SK-N-SH (cell line): ENCODE results near the gene PLXDC1.

Experiments used
- EP300 ChIP-seq, 2 experiments: IDR thresholded peaks; 2 replicates each; pipeline versions ENCODE4 v1.4.0 to v1.6.1; 2012; ENCODE audit warnings: borderline replicate concordance in 1 of 2, low read depth in 1 of 2, low read length in 1 of 2
- FOXM1 ChIP-seq: IDR thresholded peaks from 2 replicates; pipeline ENCODE4 v1.4.0; 2012; ENCODE audit warnings: low read depth, mild to moderate bottlenecking
- RAD21 ChIP-seq: IDR thresholded peaks from 2 replicates; pipeline ENCODE4 v1.6.1; 2012; ENCODE audit warnings: mild to moderate bottlenecking, low read length
- TF ChIP-seq, protein P1 (sequence below): fragments of 200-600 bp; sonication (generic); IDR thresholded peaks from 2 replicates; pipeline ENCODE4 v1.6.1; 2017; ENCODE audit warnings: antibody characterized with exemption, mild to moderate bottlenecking, moderate library complexity
- TF ChIP-seq, protein P2 (sequence below): fragments of 150-350 bp; IDR thresholded peaks from 2 replicates; pipeline ENCODE4 v1.6.1; 2016; ENCODE audit warnings: mild to moderate bottlenecking, low read depth, low read length
- TF ChIP-seq, protein P3 (sequence below): IDR thresholded peaks from 2 replicates; pipeline ENCODE4 v1.4.0; 2012; ENCODE audit warnings: low read depth

DNA sequence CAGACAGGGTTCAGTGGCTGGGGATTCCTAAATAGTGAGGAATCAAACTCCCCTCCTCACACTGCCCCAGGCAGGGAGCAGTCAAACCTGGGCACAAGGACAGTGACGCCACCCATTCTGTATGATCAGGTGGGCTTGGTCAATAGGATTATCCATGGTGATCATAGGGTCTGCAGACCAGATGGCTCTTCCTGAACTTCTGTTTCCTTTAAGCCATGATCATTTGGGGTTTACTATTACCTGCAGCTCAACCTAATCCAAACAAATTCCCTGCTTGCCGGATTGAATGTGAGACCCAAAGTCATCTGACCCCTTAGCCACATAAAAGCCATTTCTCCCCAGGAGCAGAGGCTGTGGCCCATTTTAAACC is 54.3 kb downstream of the PLXDC1 start:
- TF ChIP-seq, protein P1, sequence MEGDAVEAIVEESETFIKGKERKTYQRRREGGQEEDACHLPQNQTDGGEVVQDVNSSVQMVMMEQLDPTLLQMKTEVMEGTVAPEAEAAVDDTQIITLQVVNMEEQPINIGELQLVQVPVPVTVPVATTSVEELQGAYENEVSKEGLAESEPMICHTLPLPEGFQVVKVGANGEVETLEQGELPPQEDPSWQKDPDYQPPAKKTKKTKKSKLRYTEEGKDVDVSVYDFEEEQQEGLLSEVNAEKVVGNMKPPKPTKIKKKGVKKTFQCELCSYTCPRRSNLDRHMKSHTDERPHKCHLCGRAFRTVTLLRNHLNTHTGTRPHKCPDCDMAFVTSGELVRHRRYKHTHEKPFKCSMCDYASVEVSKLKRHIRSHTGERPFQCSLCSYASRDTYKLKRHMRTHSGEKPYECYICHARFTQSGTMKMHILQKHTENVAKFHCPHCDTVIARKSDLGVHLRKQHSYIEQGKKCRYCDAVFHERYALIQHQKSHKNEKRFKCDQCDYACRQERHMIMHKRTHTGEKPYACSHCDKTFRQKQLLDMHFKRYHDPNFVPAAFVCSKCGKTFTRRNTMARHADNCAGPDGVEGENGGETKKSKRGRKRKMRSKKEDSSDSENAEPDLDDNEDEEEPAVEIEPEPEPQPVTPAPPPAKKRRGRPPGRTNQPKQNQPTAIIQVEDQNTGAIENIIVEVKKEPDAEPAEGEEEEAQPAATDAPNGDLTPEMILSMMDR, result no peak
- TF ChIP-seq EP300 (IDR thresholded peaks at IDR 0.05; ENCODE audit: borderline replicate concordance in 1 of 2, low read depth in 1 of 2, low read length in 1 of 2), result no peak
- no peak for TF ChIP-seq RAD21
- TF ChIP-seq FOXM1, result no peak
- TF ChIP-seq, protein P2, sequence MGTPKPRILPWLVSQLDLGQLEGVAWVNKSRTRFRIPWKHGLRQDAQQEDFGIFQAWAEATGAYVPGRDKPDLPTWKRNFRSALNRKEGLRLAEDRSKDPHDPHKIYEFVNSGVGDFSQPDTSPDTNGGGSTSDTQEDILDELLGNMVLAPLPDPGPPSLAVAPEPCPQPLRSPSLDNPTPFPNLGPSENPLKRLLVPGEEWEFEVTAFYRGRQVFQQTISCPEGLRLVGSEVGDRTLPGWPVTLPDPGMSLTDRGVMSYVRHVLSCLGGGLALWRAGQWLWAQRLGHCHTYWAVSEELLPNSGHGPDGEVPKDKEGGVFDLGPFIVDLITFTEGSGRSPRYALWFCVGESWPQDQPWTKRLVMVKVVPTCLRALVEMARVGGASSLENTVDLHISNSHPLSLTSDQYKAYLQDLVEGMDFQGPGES, result no peak
- TF ChIP-seq, protein P3, sequence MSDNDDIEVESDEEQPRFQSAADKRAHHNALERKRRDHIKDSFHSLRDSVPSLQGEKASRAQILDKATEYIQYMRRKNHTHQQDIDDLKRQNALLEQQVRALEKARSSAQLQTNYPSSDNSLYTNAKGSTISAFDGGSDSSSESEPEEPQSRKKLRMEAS, result no peak
